GM23338 (cell line): Measurements from ENCODE around the gene LRTM2. TPM values are rescaled to one million over a fixed set of nuclear protein-coding genes. Genes with fewer than 3 reads are reported as not detected.

Experiments
- ATAC-seq: fragments of 200-7000 bp; cut with Tn5 transposase; 3 replicates; pipeline ENCODE4 v1.9.1; 2020
- DNase-seq: peaks from one replicate; pipeline ENCODE4 v3.0.0-alpha.2; 2015; ENCODE audit warnings: low spot score
- H2AFZ ChIP-seq: fragments of 200-600 bp; sonication (generic); 2 replicates; pipeline ENCODE4 v1.8.0; 2016; ENCODE audit warnings: antibody characterized with exemption, mild to moderate bottlenecking, moderate library complexity
- H3F3A ChIP-seq: fragments of 200-600 bp; sonication (generic); replicated peaks from 2 replicates; pipeline ENCODE4 v1.8.0; 2017; ENCODE audit warnings: antibody characterized with exemption, mixed run types, low read depth
- H3K27ac ChIP-seq: fragments of 200-600 bp; sonication (generic); 2 replicates; pipeline ENCODE4 v1.6.1; 2016; ENCODE audit warnings: low read depth
- H3K27me3 ChIP-seq: fragments of 200-600 bp; sonication (generic); 2 replicates; pipeline ENCODE4 v1.8.0; 2016; ENCODE audit warnings: mild to moderate bottlenecking, mixed run types, moderate library complexity; ENCODE audit not compliant: insufficient read depth
- H3K36me3 ChIP-seq: fragments of 200-600 bp; sonication (generic); 2 replicates; pipeline ENCODE4 v1.8.0; 2016; ENCODE audit warnings: mild to moderate bottlenecking; ENCODE audit not compliant: insufficient read depth
- H3K4me1 ChIP-seq: fragments of 200-600 bp; sonication (generic); 2 replicates; pipeline ENCODE4 v1.8.0; 2016; ENCODE audit warnings: mild to moderate bottlenecking, moderate library complexity; ENCODE audit not compliant: insufficient read depth
- H3K4me2 ChIP-seq: fragments of 200-600 bp; sonication (generic); 2 replicates; pipeline ENCODE4 v1.7.1; 2017; ENCODE audit warnings: mixed run types
- H3K4me3 ChIP-seq: fragments of 200-600 bp; sonication (generic); 2 replicates; pipeline ENCODE4 v1.6.1; 2016; ENCODE audit warnings: mixed run types
- H3K79me2 ChIP-seq: fragments of 200-600 bp; sonication (generic); replicated peaks from 2 replicates; pipeline ENCODE4 v1.8.0; 2017; ENCODE audit warnings: mild to moderate bottlenecking; ENCODE audit not compliant: insufficient read depth
- H3K9me2 ChIP-seq: fragments of 200-600 bp; sonication (generic); 2 replicates; pipeline ENCODE4 v1.8.0; 2017; ENCODE audit not compliant: insufficient read depth
- H4K20me1 ChIP-seq: fragments of 200-600 bp; sonication (generic); replicated peaks from 2 replicates; pipeline ENCODE4 v1.8.0; 2017; ENCODE audit warnings: mild to moderate bottlenecking; ENCODE audit not compliant: insufficient read depth
- H3K27ac Mint-ChIP-seq: 2 replicates; pipeline ENCODE4 v1.8.0; 2020; ENCODE audit warnings: inconsistent platforms, mild to moderate bottlenecking, moderate library complexity, mixed read lengths
- H3K27me3 Mint-ChIP-seq: 3 replicates; pipeline ENCODE4 v1.8.0; 2022; ENCODE audit warnings: low read depth, mild to moderate bottlenecking, moderate library complexity, mixed read lengths, inconsistent platforms; ENCODE audit not compliant: insufficient read depth, poor library complexity
- H3K36me3 Mint-ChIP-seq: 3 replicates; pipeline ENCODE4 v1.8.0; 2021; ENCODE audit warnings: low read depth, mild to moderate bottlenecking, inconsistent platforms, moderate library complexity, mixed read lengths
- H3K4me1 Mint-ChIP-seq: 3 replicates; pipeline ENCODE4 v1.8.0; 2020; ENCODE audit warnings: mild to moderate bottlenecking, inconsistent platforms, mixed read lengths
- H3K4me3 Mint-ChIP-seq: 3 replicates; pipeline ENCODE4 v1.8.0; 2021; ENCODE audit warnings: moderate library complexity, mild to moderate bottlenecking, inconsistent platforms, mixed read lengths
- H3K9me3 Mint-ChIP-seq: 3 replicates; pipeline ENCODE4 v1.8.0; 2020; ENCODE audit warnings: moderate library complexity, mild to moderate bottlenecking, inconsistent platforms, mixed read lengths
- CREB1 ChIP-seq: fragments of 250-450 bp; sonication (Bioruptor Pico); IDR thresholded peaks from 2 replicates; pipeline ENCODE4 v1.5.0; 2020; ENCODE audit warnings: low read depth, mild to moderate bottlenecking, moderate library complexity
- CTCF ChIP-seq, 2 experiments: fragments of 200-600 bp in 1 of 2; sonication (generic) in 1 of 2; conservative IDR thresholded peaks; 2 replicates each; pipeline versions ENCODE4 v1.5.1 to v1.6.1; 2016 to 2017; ENCODE audit warnings: antibody characterized with exemption in 2 of 2, low read depth in 2 of 2, mild to moderate bottlenecking in 2 of 2, moderate library complexity in 1 of 2
- ETS1 ChIP-seq: IDR thresholded peaks from 2 replicates; pipeline ENCODE4 v1.6.1; 2016; ENCODE audit warnings: antibody characterized with exemption
- EZH2 ChIP-seq: fragments of 200-600 bp; sonication (generic); IDR thresholded peaks from one replicate; pipeline ENCODE4 v1.8.0; 2017; ENCODE audit warnings: antibody characterized with exemption, mild to moderate bottlenecking, low read depth; ENCODE audit not compliant: unreplicated experiment
- EZH2phosphoT487 ChIP-seq: fragments of 200-600 bp; sonication (generic); IDR thresholded peaks from one replicate; pipeline ENCODE4 v1.8.1; 2018; ENCODE audit warnings: antibody characterized with exemption; ENCODE audit not compliant: unreplicated experiment
- JUNB ChIP-seq: IDR thresholded peaks from one replicate; pipeline ENCODE4 v1.6.1; 2016; ENCODE audit warnings: antibody characterized with exemption; ENCODE audit not compliant: unreplicated experiment
- NANOG ChIP-seq: IDR thresholded peaks from 2 replicates; pipeline ENCODE4 v1.6.1; 2016; ENCODE audit warnings: antibody characterized with exemption, borderline replicate concordance
- POLR2AphosphoS5 ChIP-seq: IDR thresholded peaks from 2 replicates; pipeline ENCODE4 v1.6.1; 2016; ENCODE audit warnings: antibody characterized with exemption, low read depth
- REST ChIP-seq: IDR thresholded peaks from one replicate; pipeline ENCODE4 v1.6.1; 2018; ENCODE audit warnings: antibody characterized with exemption; ENCODE audit not compliant: unreplicated experiment
- STAT1 ChIP-seq: IDR thresholded peaks from one replicate; pipeline ENCODE4 v1.6.1; 2016; ENCODE audit warnings: antibody characterized with exemption; ENCODE audit not compliant: unreplicated experiment
- ZNF114 ChIP-seq: fragments of 250-450 bp; sonication (Bioruptor Pico); IDR thresholded peaks from 2 replicates; pipeline ENCODE4 v1.5.0; 2020; ENCODE audit warnings: mild to moderate bottlenecking, moderate library complexity
- ZNF331 ChIP-seq: fragments of 250-450 bp; sonication (Bioruptor Pico); IDR thresholded peaks from 2 replicates; pipeline ENCODE4 v1.5.0; 2020; ENCODE audit warnings: low read depth, mild to moderate bottlenecking, moderate library complexity
- ZNF462 ChIP-seq: fragments of 250-450 bp; sonication (Bioruptor Pico); IDR thresholded peaks from 2 replicates; pipeline ENCODE4 v1.5.0; 2020; ENCODE audit warnings: mild to moderate bottlenecking, moderate library complexity
- polyA plus RNA-seq: library from polyadenylated mRNA; unstranded; fragments of >200 nt; fragmentation: Nextera tagmentation; extraction: Ambion mirVana; gene quantifications from 2 replicates; pipeline ENCODE4 v1.2.1, GENCODE V29; 2016
- total RNA-seq: library from RNA; depleted of rRNA; stranded (reverse); fragments of >200 nt; shearing (Covaris generic); gene quantifications from 2 replicates; pipeline ENCODE4 v1.2.3, GENCODE V29; 2014

Gene LRTM2
- total and polyA plus RNA-seq, 2 experiments from 2014 or later, result 0.08 TPM; not detected in 1

- Histone ChIP-seq H3K79me2 (no peaks in the 10 kb centered on the region), H3K4me2 (no peak overlapping the region), H3K4me1 (peaks cover 13% of the 10 kb centered on the region), H3K9me2 (no peaks in the 10 kb centered on the region), H3K27me3 (no peaks in the 10 kb centered on the region), H3K27ac (no peak overlapping the region), H3K4me3 (no peak overlapping the region), H3K36me3 (no peaks in the 10 kb centered on the region), H4K20me1 (no peaks in the 10 kb centered on the region), H3F3A (no peaks in the 10 kb centered on the region), H2AFZ (no peak overlapping the region)
- Mint-ChIP-seq H3K4me3 (no peak overlapping the region), H3K36me3 (no peaks in the 10 kb centered on the region), H3K27ac (no peak overlapping the region), H3K9me3 (no peaks in the 10 kb centered on the region), H3K27me3 (peaks cover 26% of the 10 kb centered on the region), H3K4me1 (peaks cover 21% of the 10 kb centered on the region)
- ATAC-seq, result no peak
- TF ChIP-seq EZH2phosphoT487 (no peak), NANOG (no peak), ZNF114 (CRISPR knock-in tag) (no peak), ZNF462 (CRISPR knock-in tag) (no peak), POLR2AphosphoS5 (no peak), JUNB (no peak), ETS1 (no peak), STAT1 (no peak), REST (no peak), EZH2 (no peak), ZNF331 (CRISPR knock-in tag) (no peak), CTCF (conservative IDR thresholded peaks at IDR 0.05; ENCODE audit: low read depth in 2 of 2) (no peak), CREB1 (no peak)
- DNase-seq, result no peak
Observed at GRCh38 chr12:1829306-1829900, 9.0 kb downstream of the LRTM2 start.
